ENCODE measurements around the gene PPARGC1A.

GRCh38 chr4:23774909-23775308, 114.9 kb downstream of the PPARGC1A start:
- no peak for TF ChIP-seq CTCF (IDR thresholded peaks at IDR 0.05)
- TF ChIP-seq EP300 (IDR thresholded peaks at IDR 0.05), result no peak
- TF ChIP-seq POLR2A (IDR thresholded peaks at IDR 0.05), result no peak

Measured in ovary (tissue), 3 donors.